Panc1 (cell line): ENCODE data around the gene AWAT2. TPM values are rescaled to one million over a fixed set of nuclear protein-coding genes. Genes with fewer than 3 reads are reported as not detected.

Experiments used
- ATAC-seq: fragments of 200-7000 bp; cut with Tn5 transposase; 2 replicates; pipeline ENCODE4 v1.9.1; 2020; ENCODE audit warnings: mild to moderate bottlenecking, moderate library complexity
- BruUV-seq: library from RNA; stranded (reverse); fragments of 400-500 nt; replicated peaks from 2 replicates; lab custom pipeline; 2021; lab: Mats Ljungman, UMichigan
- CTCF ChIA-PET: fragments of 300-600 bp; sonication (Branson Sonifier 250); formaldehyde crosslinking; loops from one replicate; lab custom pipeline; 2022; ENCODE audit warnings: antibody characterized with exemption; lab: Charles Lee
- POLR2A ChIA-PET: fragments of 300-600 bp; sonication (Branson Sonifier 250); formaldehyde crosslinking; loops from one replicate; lab custom pipeline; 2022; ENCODE audit warnings: antibody characterized with exemption; lab: Charles Lee
- DNase-seq: peaks from one replicate; pipeline ENCODE4 v3.0.0-alpha.2; 2010; ENCODE audit warnings: low read depth, low spot score
- H3K27ac ChIP-seq: 2 replicates; pipeline ENCODE4 v1.5.1; 2011; ENCODE audit warnings: mild to moderate bottlenecking, low read length, inconsistent platforms
- H3K27me3 ChIP-seq: fragments of 200-500 bp; sonication (Bioruptor generic); 2 replicates; pipeline ENCODE4 v1.6.0; 2014; ENCODE audit warnings: low read length, inconsistent platforms; ENCODE audit not compliant: control insufficient read depth, insufficient read depth
- H3K36me3 ChIP-seq: fragments of 200-500 bp; sonication (Bioruptor generic); 2 replicates; pipeline ENCODE4 v1.5.1; 2014; ENCODE audit warnings: inconsistent platforms, mild to moderate bottlenecking, low read length, moderate library complexity; ENCODE audit not compliant: control insufficient read depth, insufficient read depth
- H3K4me1 ChIP-seq: 2 replicates; pipeline ENCODE4 v1.5.1; 2011; ENCODE audit warnings: inconsistent platforms, mild to moderate bottlenecking, low read length, moderate library complexity; ENCODE audit not compliant: control insufficient read depth, insufficient read depth
- H3K4me3 ChIP-seq, 2 experiments: 2 replicates each; pipeline ENCODE4 v1.5.1; 2011 to 2012; ENCODE audit warnings: low read depth in 2 of 2, low read length in 2 of 2, mild to moderate bottlenecking in 2 of 2, inconsistent platforms in 1 of 2, moderate library complexity in 1 of 2
- H3K9me3 ChIP-seq: fragments of 200-500 bp; sonication (Bioruptor generic); 2 replicates; pipeline ENCODE4 v1.5.1; 2014; ENCODE audit warnings: low read depth, mild to moderate bottlenecking, inconsistent platforms, low read length, moderate library complexity; ENCODE audit not compliant: control insufficient read depth, insufficient read depth
- POLR2AphosphoS5 ChIP-seq: IDR thresholded peaks from 2 replicates; pipeline ENCODE4 v1.6.1; 2012; ENCODE audit warnings: mild to moderate bottlenecking, low read depth, low read length, moderate library complexity
- SIN3A ChIP-seq: IDR thresholded peaks from 2 replicates; pipeline ENCODE4 v1.6.1; 2012; ENCODE audit warnings: low read depth, mild to moderate bottlenecking, low read length, moderate library complexity, borderline replicate concordance; ENCODE audit not compliant: insufficient read depth
- TCF7L2 ChIP-seq: IDR thresholded peaks from 2 replicates; pipeline ENCODE4 v1.6.1; 2011; ENCODE audit warnings: mild to moderate bottlenecking, low read depth, low read length, inconsistent platforms
- in situ Hi-C: cut with HindIII; loops from 2 replicates; pipeline ENCODE4 v1.10.0; 2016; ENCODE audit warnings: low sequenced_read_pairs, low pct_unique_long_range_greater_than_20kb
- intact Hi-C: fragments of 100-400 bp; cut with micrococcal nuclease; formaldehyde crosslinking; loops from one replicate; pipeline ENCODE4 v1.10.0; 2022; ENCODE audit not compliant: unreplicated experiment
- total RNA-seq: library from RNA; stranded (reverse); gene quantifications from one replicate; pipeline ENCODE4 v1.2.1, GENCODE V29; 2021; ENCODE audit not compliant: unreplicated experiment
- TF ChIP-seq, protein P1 (sequence below): fragments of 450-650 bp; IDR thresholded peaks from 2 replicates; pipeline ENCODE4 v1.5.1; 2017; ENCODE audit warnings: mild to moderate bottlenecking
- TF ChIP-seq, protein P2 (sequence below), 2 experiments: IDR thresholded peaks; 2 replicates each; pipeline ENCODE4 v1.6.1; 2011 to 2012; ENCODE audit warnings: low read depth in 2 of 2, control low read depth in 1 of 2, low read length in 1 of 2, mild to moderate bottlenecking in 1 of 2, moderate library complexity in 1 of 2; ENCODE audit not compliant: insufficient read depth in 1 of 2

Gene AWAT2
- total RNA-seq, 1 experiment from 2014 or later, result not detected

DNA sequence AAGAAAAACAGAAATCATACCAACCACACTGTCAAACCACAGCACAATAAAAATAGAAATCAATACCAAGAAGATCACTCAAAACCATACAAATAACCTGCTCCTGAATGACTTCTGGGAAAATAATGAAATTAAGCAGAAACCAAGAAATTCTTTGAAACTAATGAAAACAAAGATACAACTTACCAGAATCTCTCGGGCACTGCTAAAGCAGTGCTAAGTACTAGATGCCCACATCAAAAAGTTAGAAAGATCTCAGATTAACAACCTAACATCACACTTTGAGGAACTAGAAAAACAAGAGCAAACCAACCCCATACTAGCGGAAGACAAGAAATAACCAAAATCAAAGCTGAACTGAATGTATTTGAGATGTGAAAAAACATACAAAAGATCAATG is 33.2 kb downstream of the AWAT2 start:
- Histone ChIP-seq H3K36me3 (no peaks in the 10 kb centered on the region), H3K4me1 (no peaks in the 10 kb centered on the region), H3K4me3 (no peak overlapping the region), H3K9me3 (no peaks in the 10 kb centered on the region), H3K27me3 (no peaks in the 10 kb centered on the region), H3K27ac (no peak overlapping the region)
- TF ChIP-seq, protein P1, sequence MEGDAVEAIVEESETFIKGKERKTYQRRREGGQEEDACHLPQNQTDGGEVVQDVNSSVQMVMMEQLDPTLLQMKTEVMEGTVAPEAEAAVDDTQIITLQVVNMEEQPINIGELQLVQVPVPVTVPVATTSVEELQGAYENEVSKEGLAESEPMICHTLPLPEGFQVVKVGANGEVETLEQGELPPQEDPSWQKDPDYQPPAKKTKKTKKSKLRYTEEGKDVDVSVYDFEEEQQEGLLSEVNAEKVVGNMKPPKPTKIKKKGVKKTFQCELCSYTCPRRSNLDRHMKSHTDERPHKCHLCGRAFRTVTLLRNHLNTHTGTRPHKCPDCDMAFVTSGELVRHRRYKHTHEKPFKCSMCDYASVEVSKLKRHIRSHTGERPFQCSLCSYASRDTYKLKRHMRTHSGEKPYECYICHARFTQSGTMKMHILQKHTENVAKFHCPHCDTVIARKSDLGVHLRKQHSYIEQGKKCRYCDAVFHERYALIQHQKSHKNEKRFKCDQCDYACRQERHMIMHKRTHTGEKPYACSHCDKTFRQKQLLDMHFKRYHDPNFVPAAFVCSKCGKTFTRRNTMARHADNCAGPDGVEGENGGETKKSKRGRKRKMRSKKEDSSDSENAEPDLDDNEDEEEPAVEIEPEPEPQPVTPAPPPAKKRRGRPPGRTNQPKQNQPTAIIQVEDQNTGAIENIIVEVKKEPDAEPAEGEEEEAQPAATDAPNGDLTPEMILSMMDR, result no peak
- TF ChIP-seq, protein P2, sequence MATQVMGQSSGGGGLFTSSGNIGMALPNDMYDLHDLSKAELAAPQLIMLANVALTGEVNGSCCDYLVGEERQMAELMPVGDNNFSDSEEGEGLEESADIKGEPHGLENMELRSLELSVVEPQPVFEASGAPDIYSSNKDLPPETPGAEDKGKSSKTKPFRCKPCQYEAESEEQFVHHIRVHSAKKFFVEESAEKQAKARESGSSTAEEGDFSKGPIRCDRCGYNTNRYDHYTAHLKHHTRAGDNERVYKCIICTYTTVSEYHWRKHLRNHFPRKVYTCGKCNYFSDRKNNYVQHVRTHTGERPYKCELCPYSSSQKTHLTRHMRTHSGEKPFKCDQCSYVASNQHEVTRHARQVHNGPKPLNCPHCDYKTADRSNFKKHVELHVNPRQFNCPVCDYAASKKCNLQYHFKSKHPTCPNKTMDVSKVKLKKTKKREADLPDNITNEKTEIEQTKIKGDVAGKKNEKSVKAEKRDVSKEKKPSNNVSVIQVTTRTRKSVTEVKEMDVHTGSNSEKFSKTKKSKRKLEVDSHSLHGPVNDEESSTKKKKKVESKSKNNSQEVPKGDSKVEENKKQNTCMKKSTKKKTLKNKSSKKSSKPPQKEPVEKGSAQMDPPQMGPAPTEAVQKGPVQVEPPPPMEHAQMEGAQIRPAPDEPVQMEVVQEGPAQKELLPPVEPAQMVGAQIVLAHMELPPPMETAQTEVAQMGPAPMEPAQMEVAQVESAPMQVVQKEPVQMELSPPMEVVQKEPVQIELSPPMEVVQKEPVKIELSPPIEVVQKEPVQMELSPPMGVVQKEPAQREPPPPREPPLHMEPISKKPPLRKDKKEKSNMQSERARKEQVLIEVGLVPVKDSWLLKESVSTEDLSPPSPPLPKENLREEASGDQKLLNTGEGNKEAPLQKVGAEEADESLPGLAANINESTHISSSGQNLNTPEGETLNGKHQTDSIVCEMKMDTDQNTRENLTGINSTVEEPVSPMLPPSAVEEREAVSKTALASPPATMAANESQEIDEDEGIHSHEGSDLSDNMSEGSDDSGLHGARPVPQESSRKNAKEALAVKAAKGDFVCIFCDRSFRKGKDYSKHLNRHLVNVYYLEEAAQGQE (IDR thresholded peaks at IDR 0.05; ENCODE audit: insufficient read depth in 1 of 2, low read depth in 2 of 2, low read length in 1 of 2), result no peak
- TF ChIP-seq SIN3A (no peak), TCF7L2 (no peak), POLR2AphosphoS5 (no peak)
- ChIA-PET CTCF (no interaction called here), POLR2A (no interaction called here)
- in situ Hi-C loops (no loop called here), intact Hi-C loops (no loop called here)
- no peak for DNase-seq
- no TSS peak for BruUV-seq
- ATAC-seq, result no peak

DNA sequence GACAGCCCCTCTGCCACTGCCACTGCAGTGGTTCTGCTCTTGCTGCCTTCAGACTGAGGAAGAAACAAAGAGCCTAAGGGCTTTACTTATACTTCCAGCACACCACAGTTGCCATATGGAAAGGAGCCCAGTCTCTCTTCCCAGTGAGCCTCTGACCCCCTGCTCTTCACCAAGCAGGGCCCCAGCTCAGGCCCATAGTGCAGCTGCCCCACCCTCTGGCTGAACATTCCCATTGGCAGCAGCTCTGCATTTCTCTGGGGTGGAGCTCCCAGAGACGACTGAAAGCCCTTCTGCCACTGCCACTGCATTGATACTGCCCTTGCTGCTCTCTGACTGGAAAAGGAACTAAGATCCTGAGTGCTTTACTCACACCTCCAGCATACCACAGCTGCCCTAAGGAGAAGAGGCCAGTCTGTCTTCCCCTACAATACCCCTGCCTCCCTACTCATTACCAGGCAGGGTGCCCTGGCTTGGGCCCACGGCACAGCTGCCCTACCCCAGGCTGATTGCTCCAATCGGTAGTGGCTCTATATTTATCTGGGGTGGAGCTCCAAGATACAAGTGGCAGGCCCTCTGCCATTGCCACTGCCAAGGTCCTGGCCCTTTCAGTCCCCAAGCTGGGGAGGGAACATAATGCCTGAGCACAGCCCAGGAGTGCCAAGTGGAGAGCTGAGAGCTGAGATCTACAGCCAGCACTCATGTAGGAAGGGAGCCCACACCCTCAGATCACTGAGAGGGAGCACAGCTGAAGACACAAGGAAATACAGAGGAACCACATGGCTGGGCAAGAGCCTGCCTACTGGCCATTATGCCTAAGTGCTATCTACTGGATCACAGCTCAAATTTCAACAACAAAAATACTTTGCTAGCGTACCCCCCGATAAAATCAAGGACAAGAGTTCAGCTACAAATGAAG is 36.0 kb downstream of the AWAT2 start:
- Histone ChIP-seq H3K36me3 (no peaks in the 10 kb centered on the region), H3K27ac (no peak overlapping the region), H3K9me3 (no peaks in the 10 kb centered on the region), H3K4me3 (no peak overlapping the region), H3K4me1 (no peaks in the 10 kb centered on the region), H3K27me3 (no peaks in the 10 kb centered on the region)
- no peak for DNase-seq
- ATAC-seq, result no peak
- CTCF ChIA-PET, result no interaction called here
- BruUV-seq, result no TSS peak
- TF ChIP-seq, protein P2 (IDR thresholded peaks at IDR 0.05; ENCODE audit: insufficient read depth in 1 of 2, low read depth in 2 of 2, low read length in 1 of 2), result no peak
- TF ChIP-seq TCF7L2 (no peak), SIN3A (no peak), POLR2AphosphoS5 (no peak)
- TF ChIP-seq, protein P1, result no peak
- intact Hi-C loops, result no loop called here
- in situ Hi-C loops, result no loop called here
- POLR2A ChIA-PET, result no interaction called here
